ENCODE results near the gene LMAN2L. TPM values are rescaled to one million over a fixed set of nuclear protein-coding genes. Genes with fewer than 3 reads are reported as not detected.

Gene LMAN2L
- total and polyA plus RNA-seq, 2 of the 8 experiments (the other 6 are each of a cell fraction or from before 2014, with no cell fraction given), result 14.3 to 17.6 TPM

DNA sequence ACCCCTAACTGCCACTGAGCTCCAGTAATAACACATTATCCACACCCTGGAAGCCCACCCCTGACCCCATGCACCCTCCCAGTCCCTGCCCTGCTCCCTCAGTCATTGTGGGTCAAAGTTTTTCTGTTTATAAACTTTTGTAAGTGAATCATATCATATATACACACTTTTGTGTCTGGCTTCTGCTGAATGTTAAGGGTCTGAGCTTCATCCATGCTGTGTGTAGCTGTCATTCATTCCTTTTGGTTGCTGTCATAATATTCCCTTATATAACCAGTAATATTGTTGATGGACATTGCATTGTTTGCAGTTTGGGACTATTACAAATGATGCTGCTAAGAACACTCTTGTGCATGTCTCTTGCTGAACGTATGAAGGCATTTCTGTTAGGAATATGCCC lies 35.3 kb upstream of the LMAN2L start (continued):
- TF ChIP-seq SAP30 (IDR thresholded peaks at IDR 0.05; ENCODE audit: insufficient read depth, insufficient replicate concordance, low read length) (no peak), SP4 (IDR thresholded peaks at IDR 0.05; ENCODE audit: low read length) (no peak), CHD2 (IDR thresholded peaks at IDR 0.05; ENCODE audit: low read length) (no peak)

All from H1 (cell line).